Measurements from ENCODE around the gene RIMS3. TPM values are rescaled to one million over a fixed set of nuclear protein-coding genes. Genes with fewer than 3 reads are reported as not detected.

Gene RIMS3
- polyA plus RNA-seq, 1 experiment, result 0.33 TPM

DNA sequence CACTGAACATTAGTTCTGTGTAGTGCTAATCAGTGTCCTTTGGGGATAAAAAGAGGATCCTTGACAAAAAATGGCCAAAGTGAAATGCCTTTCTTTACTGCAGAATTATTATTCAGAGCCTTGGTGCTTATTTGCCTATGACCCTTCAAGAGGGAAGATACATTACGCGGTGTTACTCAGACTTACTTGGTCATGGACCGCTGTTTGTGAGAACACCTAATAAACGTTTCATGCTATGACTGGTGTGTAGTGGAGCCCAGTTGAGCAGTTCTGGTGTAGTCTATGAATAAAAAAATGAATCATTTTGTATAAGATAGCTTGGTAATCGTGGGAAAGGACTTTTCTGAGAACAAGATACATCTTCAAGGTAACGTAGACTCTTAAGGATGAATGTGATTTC lies 34.3 kb upstream of the RIMS3 start:
- no peaks in the 10 kb centered on the region for H3K9me3 ChIP-seq (ENCODE audit: control insufficient read depth, insufficient read depth, low read length)
- TF ChIP-seq, protein P1, sequence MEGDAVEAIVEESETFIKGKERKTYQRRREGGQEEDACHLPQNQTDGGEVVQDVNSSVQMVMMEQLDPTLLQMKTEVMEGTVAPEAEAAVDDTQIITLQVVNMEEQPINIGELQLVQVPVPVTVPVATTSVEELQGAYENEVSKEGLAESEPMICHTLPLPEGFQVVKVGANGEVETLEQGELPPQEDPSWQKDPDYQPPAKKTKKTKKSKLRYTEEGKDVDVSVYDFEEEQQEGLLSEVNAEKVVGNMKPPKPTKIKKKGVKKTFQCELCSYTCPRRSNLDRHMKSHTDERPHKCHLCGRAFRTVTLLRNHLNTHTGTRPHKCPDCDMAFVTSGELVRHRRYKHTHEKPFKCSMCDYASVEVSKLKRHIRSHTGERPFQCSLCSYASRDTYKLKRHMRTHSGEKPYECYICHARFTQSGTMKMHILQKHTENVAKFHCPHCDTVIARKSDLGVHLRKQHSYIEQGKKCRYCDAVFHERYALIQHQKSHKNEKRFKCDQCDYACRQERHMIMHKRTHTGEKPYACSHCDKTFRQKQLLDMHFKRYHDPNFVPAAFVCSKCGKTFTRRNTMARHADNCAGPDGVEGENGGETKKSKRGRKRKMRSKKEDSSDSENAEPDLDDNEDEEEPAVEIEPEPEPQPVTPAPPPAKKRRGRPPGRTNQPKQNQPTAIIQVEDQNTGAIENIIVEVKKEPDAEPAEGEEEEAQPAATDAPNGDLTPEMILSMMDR (IDR thresholded peaks at IDR 0.05; ENCODE audit: low read depth, low read length), result no peak
- H3K27ac ChIP-seq (ENCODE audit: low read depth, low read length), result no peak overlapping the region
- no peak for DNase-seq (ENCODE audit: low read depth, low spot score)
- CTCF ChIA-PET, result interaction anchor here (1.3 kb wide), 2 partner anchors 31 to 49 kb away, joined by 3 read pairs; no protein-coding TSS in a partner anchor
- POLR2A ChIA-PET, result no interaction called here
- H3K4me3 ChIP-seq (ENCODE audit: low read depth, low read length), result no peak overlapping the region
- no peaks in the 10 kb centered on the region for H3K27me3 ChIP-seq (ENCODE audit: control insufficient read depth, insufficient read depth, low read length)

- ChIA-PET POLR2A (no interaction called here), CTCF (no interaction called here)
- H3K9me3 ChIP-seq (ENCODE audit: control insufficient read depth, insufficient read depth, low read length), result no peaks in the 10 kb centered on the region
- no peak for DNase-seq (ENCODE audit: low read depth, low spot score)
- no peaks in the 10 kb centered on the region for H3K27me3 ChIP-seq (ENCODE audit: control insufficient read depth, insufficient read depth, low read length)
- H3K27ac ChIP-seq (ENCODE audit: low read depth, low read length), result no peak overlapping the region
- no peak overlapping the region for H3K4me3 ChIP-seq (ENCODE audit: low read depth, low read length)
- TF ChIP-seq, protein P1 (IDR thresholded peaks at IDR 0.05; ENCODE audit: low read depth, low read length), result no peak
Measured at GRCh38 chr1:40697436-40697835, 32.0 kb upstream of the RIMS3 start.

- TF ChIP-seq, protein P1 (IDR thresholded peaks at IDR 0.05; ENCODE audit: low read depth, low read length), result no peak
- ChIA-PET CTCF (no interaction called here), POLR2A (no interaction called here)
- H3K9me3 ChIP-seq (ENCODE audit: control insufficient read depth, insufficient read depth, low read length), result peaks cover 3% of the 10 kb centered on the region; the same call in 1 of the 2 replicates
- no peak for DNase-seq (ENCODE audit: low read depth, low spot score)
- H3K27ac ChIP-seq (ENCODE audit: low read depth, low read length), result no peak overlapping the region
- no peak overlapping the region for H3K4me3 ChIP-seq (ENCODE audit: low read depth, low read length)
- H3K27me3 ChIP-seq (ENCODE audit: control insufficient read depth, insufficient read depth, low read length), result no peaks in the 10 kb centered on the region
Measured at GRCh38 chr1:40696294-40696693, 30.8 kb upstream of the RIMS3 start.

DNA sequence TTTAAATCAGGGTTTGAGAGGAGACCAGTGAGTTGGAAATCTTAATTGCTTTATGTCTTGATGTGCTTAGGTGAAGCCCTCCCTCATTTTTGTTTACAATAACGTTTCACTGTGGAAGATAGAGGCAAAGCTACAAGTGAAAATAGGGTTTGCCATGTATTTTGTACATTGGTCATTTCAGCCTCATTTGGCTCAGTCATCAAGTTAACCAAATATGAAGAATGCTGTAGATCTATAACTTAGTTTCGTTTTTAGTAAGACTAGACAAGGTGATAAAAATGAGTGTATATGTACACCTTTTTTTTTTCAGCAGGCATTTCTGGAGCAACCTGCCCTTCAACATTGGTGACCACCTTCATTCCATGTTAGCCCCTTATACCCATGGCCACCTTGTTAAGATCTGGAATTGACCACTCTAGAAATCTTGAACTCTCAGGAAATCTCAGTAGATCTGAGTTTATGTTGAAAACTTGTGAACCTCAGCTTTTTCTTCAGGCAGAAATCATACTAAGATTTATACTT lies 28.9 kb upstream of the RIMS3 start:
- H3K27ac ChIP-seq (ENCODE audit: low read depth, low read length), result no peak overlapping the region
- TF ChIP-seq, protein P1 (IDR thresholded peaks at IDR 0.05; ENCODE audit: low read depth, low read length), result no peak
- POLR2A ChIA-PET, result no interaction called here
- peaks cover 3% of the 10 kb centered on the region; the same call in 1 of the 2 replicates for H3K9me3 ChIP-seq (ENCODE audit: control insufficient read depth, insufficient read depth, low read length)
- no peaks in the 10 kb centered on the region for H3K27me3 ChIP-seq (ENCODE audit: control insufficient read depth, insufficient read depth, low read length)
- CTCF ChIA-PET, result interaction anchor here (0.6 to 1.5 kb wide), 4 partner anchors 14 to 258 kb away, joined by 3 to 4 read pairs (median 3); no protein-coding TSS in a partner anchor
- DNase-seq (ENCODE audit: low read depth, low spot score), result no peak
- no peak overlapping the region for H3K4me3 ChIP-seq (ENCODE audit: low read depth, low read length)

- DNase-seq (ENCODE audit: low read depth, low spot score), result no peak
- no peak overlapping the region for H3K27ac ChIP-seq (ENCODE audit: low read depth, low read length)
- POLR2A ChIA-PET, result no interaction called here
Measured at GRCh38 chr1:40693425-40693824, 27.9 kb upstream of the RIMS3 start.

More at GRCh38 chr1:40693425-40693824, 27.9 kb upstream of the RIMS3 start:
- H3K4me3 ChIP-seq (ENCODE audit: low read depth, low read length), result no peak overlapping the region
- CTCF ChIA-PET, result interaction anchor here (1.0 to 1.5 kb wide), 5 partner anchors 15 to 160 kb away, joined by 3 to 5 read pairs (median 4); no protein-coding TSS in a partner anchor
- peaks cover 3% of the 10 kb centered on the region; the same call in 1 of the 2 replicates for H3K9me3 ChIP-seq (ENCODE audit: control insufficient read depth, insufficient read depth, low read length)
- TF ChIP-seq, protein P1 (IDR thresholded peaks at IDR 0.05; ENCODE audit: low read depth, low read length), result no peak
- no peaks in the 10 kb centered on the region for H3K27me3 ChIP-seq (ENCODE audit: control insufficient read depth, insufficient read depth, low read length)

Measured in AG04450 (cell line).